Glomerular visceral epithelial cell (primary cell): ENCODE results near the gene TXN2.
A peak's percentile ranks its signal among the peaks of the same experiment; 100 is the strongest.
"Not testable (repeated sequence)": the region's sequence is repeated elsewhere in the genome, so short reads cannot be mapped to it uniquely, and the experiment has no call there.

Experiments used
- DNase-seq: peaks from one replicate; pipeline ENCODE4 v3.0.0-alpha.2; 2016; ENCODE audit errors: extremely low spot score

The TXN2 gene

GRCh38 chr22:36431977-36432376 lies 49.5 kb downstream of the TXN2 start:
- no peak for DNase-seq

GRCh38 chr22:36430863-36431262 lies 50.6 kb downstream of the TXN2 start:
- no peak for DNase-seq

GRCh38 chr22:36427952-36428351 lies 53.5 kb downstream of the TXN2 start:
- DNase-seq = not testable (repeated sequence)

GRCh38 chr22:36425977-36426523 lies 55.4 kb downstream of the TXN2 start:
- DNase-seq = peak; percentile 29

GRCh38 chr22:36424901-36425579 lies 56.4 kb downstream of the TXN2 start:
- no peak for DNase-seq

- not testable (repeated sequence) for DNase-seq
Measured at GRCh38 chr22:36424466-36424865, 57.0 kb downstream of the TXN2 start.

GRCh38 chr22:36423461-36424404 lies 57.7 kb downstream of the TXN2 start:
- DNase-seq = no peak

GRCh38 chr22:36422287-36423014 lies 59.0 kb downstream of the TXN2 start:
- no peak for DNase-seq

GRCh38 chr22:36419912-36420882 lies 61.2 kb downstream of the TXN2 start:
- DNase-seq = no peak

GRCh38 chr22:36419177-36419911 lies 62.1 kb downstream of the TXN2 start:
- DNase-seq = no peak

- peak; percentile 90 for DNase-seq
Measured at GRCh38 chr22:36417281-36417686, 64.2 kb downstream of the TXN2 start.
